ENCODE data around the gene MAP1A.

GRCh38 chr15:43493703-43494472 lies 23.5 kb upstream of the MAP1A start:
- TF ChIP-seq POLR2A (IDR thresholded peaks at IDR 0.05; ENCODE audit: low read depth, low read length) (no peak), CTCF (IDR thresholded peaks at IDR 0.05; ENCODE audit: extremely low read depth in 1 of 2, insufficient read depth in 1 of 2, low read depth in 1 of 2, low read length in 2 of 2) (no peak), POLR2AphosphoS5 (IDR thresholded peaks at IDR 0.05; ENCODE audit: insufficient read depth, low read depth, low read length) (no peak), FOS (IDR thresholded peaks at IDR 0.05; ENCODE audit: borderline replicate concordance, insufficient read depth, low read length) (no peak), MYC (IDR thresholded peaks at IDR 0.05; ENCODE audit: low read depth, low read length) (no peak), EZH2 (IDR thresholded peaks at IDR 0.05; ENCODE audit: borderline replicate concordance, low read depth, low read length, severe bottlenecking) (no peak), JUN (IDR thresholded peaks at IDR 0.05; ENCODE audit: borderline replicate concordance, insufficient read depth, insufficient read length, low read depth) (no peak)

Data from endothelial cell of umbilical vein (primary cell).